CD4-positive, alpha-beta T cell treated with Interleukin-15 for 4 hours (primary cell): Measurements from ENCODE around the gene RNF213.
"Not testable (repeated sequence)": the region's sequence is repeated elsewhere in the genome, so short reads cannot be mapped to it uniquely, and the experiment has no call there.

Experiments used
- DNase-seq: peaks from one replicate; pipeline ENCODE4 v3.0.0-alpha.2; 2020; ENCODE audit warnings: low spot score

Gene RNF213

DNA sequence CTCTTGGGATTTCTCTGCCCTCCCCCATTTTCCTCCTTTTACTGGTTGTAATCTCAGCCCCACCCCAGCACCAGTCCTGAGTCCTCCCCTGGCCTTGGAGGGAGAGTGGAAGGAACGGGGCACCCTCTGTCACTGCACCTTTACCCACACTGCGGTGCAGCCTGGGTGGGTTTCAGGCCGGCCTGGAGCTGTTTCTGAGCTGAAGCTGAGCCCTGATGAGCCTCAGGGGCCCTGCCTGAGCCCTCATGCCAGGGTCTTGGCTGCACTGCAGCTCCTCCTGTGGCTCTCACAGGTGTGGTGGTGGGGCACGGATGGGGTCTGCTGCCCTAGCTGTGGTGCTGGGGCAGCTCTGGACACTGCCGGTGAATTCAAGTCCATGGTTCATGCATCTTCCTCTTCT is 34.5 kb downstream of the RNF213 start:
- DNase-seq: no peak

DNA sequence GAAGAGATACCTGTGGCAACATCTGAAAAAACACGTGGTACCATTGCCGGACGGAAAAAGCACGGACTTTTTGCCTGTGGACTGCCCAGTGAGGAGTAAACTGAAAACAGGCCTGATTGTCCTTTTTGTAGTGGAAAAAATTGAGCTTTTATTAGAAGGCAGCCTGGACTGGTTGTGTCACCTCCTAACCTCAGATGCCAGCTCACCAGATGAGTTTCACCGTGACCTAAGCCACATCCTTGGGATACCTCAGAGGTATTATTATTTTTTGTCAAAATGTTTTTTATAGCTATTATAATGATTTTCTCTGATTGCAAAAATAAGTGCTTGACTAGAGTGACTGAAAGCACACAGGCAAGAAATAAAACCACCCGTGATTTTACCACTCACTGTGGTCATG is 34.9 kb downstream of the RNF213 start:
- DNase-seq: no peak

DNA sequence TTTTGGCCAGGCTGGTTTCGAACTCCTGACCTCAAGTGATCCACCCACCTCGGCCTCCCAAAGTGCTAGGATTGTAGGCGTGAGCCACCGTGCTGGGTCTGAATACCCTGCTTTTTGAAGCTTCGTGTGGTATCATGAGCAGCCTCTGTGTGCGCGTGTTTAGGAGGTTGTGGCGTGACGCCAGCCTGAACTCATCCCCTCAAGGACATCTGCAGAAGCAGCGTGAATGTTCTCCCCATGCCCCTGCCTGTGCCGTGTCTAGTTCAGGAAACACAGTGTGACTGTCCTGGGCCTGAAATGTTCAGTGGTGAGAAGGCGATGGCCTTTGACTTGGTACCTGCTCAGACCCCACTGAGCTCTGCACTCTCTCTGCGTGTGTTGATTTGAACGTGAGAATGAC is 35.6 kb downstream of the RNF213 start:
- DNase-seq: no peak

DNA sequence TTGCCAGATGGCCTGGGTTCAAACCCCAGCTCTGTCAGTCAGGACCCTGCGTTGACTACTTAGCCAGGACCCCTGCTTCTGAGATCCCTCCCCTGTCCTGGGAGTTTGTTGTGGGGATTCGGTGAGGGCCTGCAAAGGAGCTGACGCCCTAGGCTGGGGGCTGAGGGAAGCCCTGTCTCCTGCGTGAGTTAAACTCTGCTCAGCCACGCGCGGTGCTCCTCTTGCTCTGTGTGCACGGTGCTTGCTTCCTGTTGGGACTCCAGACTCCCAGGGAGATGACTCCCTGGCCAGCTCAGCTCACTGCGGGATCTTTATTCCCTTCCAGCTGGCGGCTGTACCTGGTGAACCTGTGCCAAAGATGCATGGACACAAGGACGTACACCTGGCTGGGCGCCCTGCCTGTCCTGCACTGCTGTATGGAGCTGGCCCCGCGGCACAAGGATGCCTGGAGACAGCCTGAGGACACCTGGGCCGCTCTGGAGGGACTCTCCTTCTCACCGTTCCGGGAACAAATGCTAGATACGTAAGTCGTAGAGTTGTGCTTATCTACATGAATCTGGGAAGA is 37.4 kb downstream of the RNF213 start:
- no peak for DNase-seq

DNA sequence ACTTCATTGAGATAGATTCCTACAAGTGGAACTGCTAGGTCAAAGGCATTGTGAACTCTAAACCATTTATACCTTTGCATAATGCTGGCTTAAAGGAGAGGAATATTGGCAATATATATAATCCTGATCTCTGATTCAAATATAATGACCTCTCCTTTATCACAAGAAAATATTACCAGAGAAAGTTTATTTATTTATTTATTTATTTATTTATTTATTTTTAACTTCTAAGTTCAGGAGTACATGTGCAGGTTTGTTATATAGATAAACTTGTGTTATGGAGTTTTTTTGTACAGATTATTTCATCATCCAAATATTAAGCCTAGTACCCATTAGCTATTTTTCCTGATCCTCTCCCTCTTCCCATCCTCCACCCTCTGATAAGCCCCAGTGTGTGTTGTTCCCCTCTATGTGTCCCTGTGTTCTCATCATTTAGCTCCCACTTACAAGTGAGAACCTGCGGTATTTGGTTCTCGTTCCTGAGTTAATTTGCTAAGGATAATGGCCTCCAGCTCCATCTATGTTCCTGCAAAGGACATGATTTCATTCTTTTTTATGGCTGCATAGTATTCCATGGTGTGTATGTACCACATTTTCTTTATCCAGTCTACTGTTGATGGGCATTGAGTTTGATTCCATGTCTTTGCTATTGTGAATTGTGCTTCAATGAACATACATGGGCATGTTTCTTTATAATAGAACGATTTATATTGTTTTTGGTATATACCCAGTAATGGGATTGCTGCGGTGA is 38.9 kb downstream of the RNF213 start:
- not testable (repeated sequence) for DNase-seq

DNA sequence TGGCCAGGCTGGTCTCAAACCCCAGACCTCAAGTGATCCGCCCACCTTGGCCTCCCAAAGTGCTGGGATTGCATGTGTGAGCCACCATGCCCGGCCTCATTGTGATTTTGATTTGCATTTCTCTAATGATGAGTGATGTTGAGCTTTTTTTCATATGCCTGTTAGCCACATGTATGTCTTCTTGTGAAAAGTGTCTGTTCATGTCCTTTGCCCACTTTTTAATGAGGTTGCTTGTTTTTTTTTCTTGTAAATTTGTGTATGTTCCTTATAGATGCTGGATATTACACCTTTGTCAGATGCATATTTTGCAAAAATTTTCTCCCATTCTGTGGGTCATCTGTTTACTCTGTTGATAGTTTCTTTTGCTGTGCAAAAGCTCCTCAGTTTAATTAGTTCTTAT is 40.1 kb downstream of the RNF213 start:
- not testable (repeated sequence) for DNase-seq

GRCh38 chr17:80303824-80304223 is 43.2 kb downstream of the RNF213 start:
- DNase-seq: no peak

DNA sequence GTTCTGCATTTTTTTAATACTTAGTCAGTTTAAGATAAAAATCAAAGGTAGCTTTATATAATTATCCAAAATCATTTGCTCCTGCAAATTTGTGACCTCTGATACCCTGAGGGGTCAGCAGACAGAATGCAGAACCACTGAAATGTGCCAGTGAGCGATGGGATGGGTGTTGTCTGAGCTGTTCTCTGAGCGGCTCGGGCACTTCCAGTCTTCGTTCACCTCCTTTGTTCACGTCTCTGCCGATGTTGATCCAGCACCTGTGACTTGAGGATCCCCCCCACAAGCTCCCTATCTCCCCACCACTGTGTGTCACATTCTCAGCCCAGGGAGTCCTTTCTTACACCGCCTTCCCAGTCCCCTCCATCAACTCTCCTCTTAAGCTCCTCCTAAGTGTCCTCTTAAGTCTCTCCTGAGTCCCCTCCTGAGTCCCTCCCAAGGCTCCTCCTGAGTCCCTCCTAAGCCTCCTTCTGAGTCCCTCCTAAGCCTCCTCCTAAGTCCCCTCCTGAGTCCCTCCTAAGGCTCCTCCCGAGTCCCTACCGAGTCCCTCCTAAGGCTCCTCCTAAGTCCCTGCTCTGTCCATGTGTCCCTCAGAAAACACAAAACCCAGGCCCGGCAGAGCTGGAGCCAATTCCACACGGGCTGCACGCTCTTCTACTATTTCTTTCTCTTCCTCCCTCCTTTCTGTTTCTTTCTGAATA is 47.5 kb downstream of the RNF213 start:
- no peak for DNase-seq

- DNase-seq: no peak
Observed at GRCh38 chr17:80308692-80309517, 48.3 kb downstream of the RNF213 start.

GRCh38 chr17:80311216-80311827 is 50.7 kb downstream of the RNF213 start:
- DNase-seq: no peak

GRCh38 chr17:80312621-80313135 is 52.0 kb downstream of the RNF213 start:
- DNase-seq: no peak

GRCh38 chr17:80313160-80313829 is 52.6 kb downstream of the RNF213 start:
- DNase-seq: no peak

- not testable (repeated sequence) for DNase-seq
Observed at GRCh38 chr17:80313946-80314345, 53.3 kb downstream of the RNF213 start.

DNA sequence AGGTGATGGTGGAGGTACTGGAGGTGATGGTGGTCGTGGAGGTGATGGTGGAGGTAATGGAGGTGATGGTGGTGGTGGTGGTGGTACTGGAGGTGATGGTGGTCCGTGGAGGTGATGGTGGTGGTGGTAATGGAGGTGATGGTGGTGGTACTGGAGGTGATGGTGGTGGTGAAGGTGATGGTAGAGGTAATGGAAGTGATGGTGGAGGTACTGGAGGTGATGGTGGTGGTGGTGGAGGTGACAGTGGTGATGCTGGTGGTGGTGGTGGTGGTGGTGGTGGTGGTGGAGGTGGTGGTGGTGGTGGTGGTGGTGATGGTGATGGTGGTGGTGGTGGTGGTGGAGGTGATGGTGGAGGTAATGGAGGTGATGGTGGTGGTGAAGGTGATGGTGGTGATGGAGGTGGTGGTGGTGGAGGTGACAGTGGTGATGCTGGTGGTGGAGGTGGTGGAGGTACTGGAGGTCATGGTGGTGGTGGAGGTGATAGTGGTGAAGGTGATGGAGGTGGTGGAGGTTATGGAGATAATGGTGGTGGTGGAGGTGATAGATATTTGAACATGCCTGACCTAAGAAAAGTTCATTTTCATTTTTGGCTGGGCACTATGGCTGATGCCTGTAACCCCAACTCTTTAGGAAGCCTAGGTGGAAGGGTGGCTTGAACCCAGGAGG is 55.0 kb downstream of the RNF213 start:
- no peak for DNase-seq

DNA sequence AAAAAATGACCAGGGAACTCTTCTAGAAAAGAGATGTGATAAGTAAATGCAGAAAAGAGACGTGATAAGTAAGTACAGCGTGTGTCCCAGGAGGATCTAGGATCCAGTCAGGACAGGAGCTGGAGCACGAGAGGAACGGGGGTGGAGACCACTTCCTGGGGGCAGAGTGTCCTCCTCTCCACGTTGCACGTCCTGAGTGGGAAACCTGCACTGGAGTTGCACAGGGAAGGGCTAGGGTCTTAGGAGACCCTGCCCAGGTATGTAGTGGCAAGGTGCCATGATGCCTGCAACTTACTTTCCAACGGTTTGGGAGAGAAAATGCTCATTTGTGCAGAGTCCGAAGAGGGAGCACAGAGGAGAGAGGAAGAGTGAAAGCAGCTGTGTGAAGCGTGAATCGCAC is 55.8 kb downstream of the RNF213 start:
- no peak for DNase-seq

GRCh38 chr17:80316927-80317705 is 56.5 kb downstream of the RNF213 start:
- no peak for DNase-seq

- DNase-seq: no peak
Observed at GRCh38 chr17:80317706-80317980, 57.0 kb downstream of the RNF213 start.

DNA sequence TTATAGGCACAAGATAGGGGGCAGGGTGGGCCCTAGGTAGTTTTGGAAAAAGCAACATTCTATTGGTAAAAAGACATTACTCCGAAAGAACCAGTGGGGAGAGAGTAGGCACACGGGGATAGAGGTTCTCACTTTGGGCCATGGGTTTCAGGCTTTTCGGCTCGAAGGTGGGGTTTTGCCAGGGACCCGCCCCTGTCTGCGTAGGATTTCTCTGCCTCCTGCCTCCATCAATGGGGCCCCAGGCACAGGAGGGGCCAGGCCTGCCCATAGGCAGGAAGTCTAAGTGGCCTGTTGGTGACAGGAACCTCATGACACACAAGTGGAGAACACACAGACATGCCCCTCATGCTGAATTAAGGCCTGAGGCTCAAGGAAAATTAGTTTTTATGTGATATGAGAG is 57.5 kb downstream of the RNF213 start:
- DNase-seq: no peak

DNA sequence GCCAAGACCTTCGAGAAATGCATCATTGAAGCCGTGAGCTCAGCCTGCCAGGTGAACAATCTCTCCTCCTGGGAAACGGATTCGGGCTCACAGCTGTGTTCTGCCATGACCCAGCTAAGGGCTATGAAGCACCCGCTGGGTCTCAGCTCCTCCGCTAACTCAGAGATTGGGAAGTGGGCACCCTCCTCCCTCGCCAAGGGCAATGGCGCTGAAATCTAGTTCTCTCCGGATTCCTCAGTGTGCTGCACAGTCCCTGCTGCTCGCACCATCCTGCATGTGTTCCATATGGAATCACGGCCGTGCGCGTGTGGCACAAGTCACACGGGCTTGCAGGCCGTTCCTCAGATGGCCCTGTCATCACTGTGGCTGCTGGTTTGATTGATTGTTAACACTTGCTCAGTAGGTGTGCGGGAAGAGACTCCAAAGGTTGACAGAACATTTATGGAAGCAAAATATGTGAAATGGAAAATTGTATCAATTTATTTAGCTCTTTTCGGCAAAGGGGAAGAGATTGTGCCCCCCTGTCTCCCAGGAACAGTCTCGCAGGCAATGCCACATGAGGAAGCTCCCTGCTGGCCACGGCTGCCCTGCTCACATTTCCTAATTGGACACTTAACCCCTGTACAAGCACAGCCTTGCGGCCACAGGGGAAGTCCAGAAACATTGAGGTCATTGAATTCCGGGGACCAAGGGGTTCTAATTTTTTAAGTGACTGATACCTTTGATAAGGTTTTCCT is 58.8 kb downstream of the RNF213 start:
- no peak for DNase-seq

- no peak for DNase-seq
Observed at GRCh38 chr17:80319999-80320344, 59.3 kb downstream of the RNF213 start.
